ENCODE data around the gene CCL25.
"Not testable (repeated sequence)": the region's sequence is repeated elsewhere in the genome, so short reads cannot be mapped to it uniquely, and the experiment has no call there.

CCL25 gene

GRCh38 chr19:8028951-8029491 is 23.5 kb upstream of the CCL25 start:
- H3K27me3 ChIP-seq (ENCODE audit: insufficient read depth, low read length) = no peaks in the 10 kb centered on the region
- no peaks in the 10 kb centered on the region for H3K9me3 ChIP-seq (ENCODE audit: insufficient read depth, low read depth, low read length)
- no peaks in the 10 kb centered on the region for H3K36me3 ChIP-seq (ENCODE audit: insufficient read depth, low read depth, low read length)
- peaks cover 12% of the 10 kb centered on the region for H3K4me1 ChIP-seq (ENCODE audit: insufficient read depth, low read length)
- H3K4me3 ChIP-seq (ENCODE audit: low read length) = no peak overlapping the region
- peak overlapping the region; percentile 24 for H3K9ac ChIP-seq (ENCODE audit: low read depth, low read length)
- no peak overlapping the region for H3K27ac ChIP-seq (ENCODE audit: low read length)

- Histone ChIP-seq H3K27me3 (ENCODE audit: insufficient read depth, low read length) (no peaks in the 10 kb centered on the region), H3K9me3 (ENCODE audit: insufficient read depth, low read depth, low read length) (no peaks in the 10 kb centered on the region), H3K4me1 (ENCODE audit: insufficient read depth, low read length) (peaks cover 12% of the 10 kb centered on the region), H3K9ac (ENCODE audit: low read depth, low read length) (no peak overlapping the region; the same call in 1 of the 2 replicates), H3K36me3 (ENCODE audit: insufficient read depth, low read depth, low read length) (no peaks in the 10 kb centered on the region), H3K27ac (ENCODE audit: low read length) (no peak overlapping the region), H3K4me3 (ENCODE audit: low read length) (no peak overlapping the region)
Observed at GRCh38 chr19:8030960-8031359, 21.6 kb upstream of the CCL25 start.

GRCh38 chr19:8033287-8034177 is 19.0 kb upstream of the CCL25 start:
- not testable (repeated sequence) for H3K4me3 ChIP-seq (ENCODE audit: low read length); H3K9me3 ChIP-seq (ENCODE audit: insufficient read depth, low read depth, low read length); H3K36me3 ChIP-seq (ENCODE audit: insufficient read depth, low read depth, low read length); H3K27ac ChIP-seq (ENCODE audit: low read length); H3K27me3 ChIP-seq (ENCODE audit: insufficient read depth, low read length)
- Histone ChIP-seq H3K9ac (ENCODE audit: low read depth, low read length) (peak overlapping the region; percentile 43; the same call in 1 of the 2 replicates), H3K4me1 (ENCODE audit: insufficient read depth, low read length) (peaks cover 12% of the 10 kb centered on the region)

GRCh38 chr19:8034178-8034525 is 18.4 kb upstream of the CCL25 start:
- Histone ChIP-seq H3K27me3 (ENCODE audit: insufficient read depth, low read length) (no peaks in the 10 kb centered on the region), H3K4me1 (ENCODE audit: insufficient read depth, low read length) (peaks cover 12% of the 10 kb centered on the region), H3K9me3 (ENCODE audit: insufficient read depth, low read depth, low read length) (no peaks in the 10 kb centered on the region), H3K4me3 (ENCODE audit: low read length) (no peak overlapping the region), H3K27ac (ENCODE audit: low read length) (no peak overlapping the region), H3K9ac (ENCODE audit: low read depth, low read length) (no peak overlapping the region), H3K36me3 (ENCODE audit: insufficient read depth, low read depth, low read length) (no peaks in the 10 kb centered on the region)

GRCh38 chr19:8036434-8037099 is 16.0 kb upstream of the CCL25 start:
- Histone ChIP-seq H3K27ac (ENCODE audit: low read length) (no peak overlapping the region), H3K9me3 (ENCODE audit: insufficient read depth, low read depth, low read length) (no peaks in the 10 kb centered on the region), H3K4me3 (ENCODE audit: low read length) (no peak overlapping the region), H3K4me1 (ENCODE audit: insufficient read depth, low read length) (peaks cover 12% of the 10 kb centered on the region), H3K36me3 (ENCODE audit: insufficient read depth, low read depth, low read length) (no peaks in the 10 kb centered on the region), H3K27me3 (ENCODE audit: insufficient read depth, low read length) (no peaks in the 10 kb centered on the region), H3K9ac (ENCODE audit: low read depth, low read length) (no peak overlapping the region)

- no peak overlapping the region for H3K4me3 ChIP-seq (ENCODE audit: low read length)
- no peaks in the 10 kb centered on the region for H3K27me3 ChIP-seq (ENCODE audit: insufficient read depth, low read length)
- H3K9ac ChIP-seq (ENCODE audit: low read depth, low read length) = no peak overlapping the region
- H3K4me1 ChIP-seq (ENCODE audit: insufficient read depth, low read length) = no peaks in the 10 kb centered on the region; the same call in 1 of the 2 replicates
- H3K36me3 ChIP-seq (ENCODE audit: insufficient read depth, low read depth, low read length) = no peaks in the 10 kb centered on the region
- no peak overlapping the region for H3K27ac ChIP-seq (ENCODE audit: low read length)
- no peaks in the 10 kb centered on the region for H3K9me3 ChIP-seq (ENCODE audit: insufficient read depth, low read depth, low read length)
Observed at GRCh38 chr19:8038815-8039214, 13.7 kb upstream of the CCL25 start.

GRCh38 chr19:8039231-8039630 is 13.3 kb upstream of the CCL25 start:
- Histone ChIP-seq H3K9ac (ENCODE audit: low read depth, low read length) (no peak overlapping the region), H3K4me1 (ENCODE audit: insufficient read depth, low read length) (no peaks in the 10 kb centered on the region), H3K27ac (ENCODE audit: low read length) (no peak overlapping the region), H3K36me3 (ENCODE audit: insufficient read depth, low read depth, low read length) (no peaks in the 10 kb centered on the region), H3K9me3 (ENCODE audit: insufficient read depth, low read depth, low read length) (no peaks in the 10 kb centered on the region), H3K4me3 (ENCODE audit: low read length) (no peak overlapping the region), H3K27me3 (ENCODE audit: insufficient read depth, low read length) (no peaks in the 10 kb centered on the region)

GRCh38 chr19:8041531-8041931 is 11.0 kb upstream of the CCL25 start:
- H3K36me3 ChIP-seq (ENCODE audit: insufficient read depth, low read depth, low read length) = no peaks in the 10 kb centered on the region
- no peaks in the 10 kb centered on the region for H3K27me3 ChIP-seq (ENCODE audit: insufficient read depth, low read length)
- H3K27ac ChIP-seq (ENCODE audit: low read length) = no peak overlapping the region
- no peak overlapping the region for H3K9ac ChIP-seq (ENCODE audit: low read depth, low read length)
- no peak overlapping the region for H3K4me3 ChIP-seq (ENCODE audit: low read length)
- no peaks in the 10 kb centered on the region for H3K4me1 ChIP-seq (ENCODE audit: insufficient read depth, low read length)
- H3K9me3 ChIP-seq (ENCODE audit: insufficient read depth, low read depth, low read length) = no peaks in the 10 kb centered on the region

- Histone ChIP-seq H3K4me1 (ENCODE audit: insufficient read depth, low read length) (no peaks in the 10 kb centered on the region), H3K9ac (ENCODE audit: low read depth, low read length) (no peak overlapping the region), H3K27me3 (ENCODE audit: insufficient read depth, low read length) (no peaks in the 10 kb centered on the region), H3K4me3 (ENCODE audit: low read length) (no peak overlapping the region), H3K36me3 (ENCODE audit: insufficient read depth, low read depth, low read length) (no peaks in the 10 kb centered on the region), H3K9me3 (ENCODE audit: insufficient read depth, low read depth, low read length) (no peaks in the 10 kb centered on the region), H3K27ac (ENCODE audit: low read length) (no peak overlapping the region)
Observed at GRCh38 chr19:8042900-8043299, 9.7 kb upstream of the CCL25 start.

- H3K9me3 ChIP-seq (ENCODE audit: insufficient read depth, low read depth, low read length) = no peaks in the 10 kb centered on the region
- H3K4me1 ChIP-seq (ENCODE audit: insufficient read depth, low read length) = no peaks in the 10 kb centered on the region
- H3K9ac ChIP-seq (ENCODE audit: low read depth, low read length) = no peak overlapping the region
- no peak overlapping the region for H3K4me3 ChIP-seq (ENCODE audit: low read length)
- H3K27me3 ChIP-seq (ENCODE audit: insufficient read depth, low read length) = peaks cover 2% of the 10 kb centered on the region
- H3K36me3 ChIP-seq (ENCODE audit: insufficient read depth, low read depth, low read length) = no peaks in the 10 kb centered on the region
- H3K27ac ChIP-seq (ENCODE audit: low read length) = no peak overlapping the region
Observed at GRCh38 chr19:8044018-8044417, 8.5 kb upstream of the CCL25 start.

- no peak overlapping the region for H3K9ac ChIP-seq (ENCODE audit: low read depth, low read length)
- H3K36me3 ChIP-seq (ENCODE audit: insufficient read depth, low read depth, low read length) = no peaks in the 10 kb centered on the region
- peaks cover 15% of the 10 kb centered on the region for H3K27me3 ChIP-seq (ENCODE audit: insufficient read depth, low read length)
- H3K4me1 ChIP-seq (ENCODE audit: insufficient read depth, low read length) = no peaks in the 10 kb centered on the region
- H3K9me3 ChIP-seq (ENCODE audit: insufficient read depth, low read depth, low read length) = no peaks in the 10 kb centered on the region
- no peak overlapping the region for H3K27ac ChIP-seq (ENCODE audit: low read length)
- H3K4me3 ChIP-seq (ENCODE audit: low read length) = no peak overlapping the region
Observed at GRCh38 chr19:8045872-8046568, 6.5 kb upstream of the CCL25 start.

Data from iPS-20b (cell line).